HepG2 (cell line): ENCODE data around the gene CACNG7. TPM values are rescaled to one million over a fixed set of nuclear protein-coding genes. Genes with fewer than 3 reads are reported as not detected.

Experiments used
- ATAC-seq: fragments of 200-7000 bp; cut with Tn5 transposase; 3 replicates; pipeline ENCODE4 v1.9.1; 2020; ENCODE audit warnings: mild to moderate bottlenecking, moderate library complexity
- BruUV-seq: library from RNA; stranded (reverse); fragments of 400-500 nt; replicated peaks from 2 replicates; lab custom pipeline; 2021; lab: Mats Ljungman, UMichigan
- CTCF ChIA-PET: fragments of 300-600 bp; formaldehyde crosslinking; extraction: SDS; loops from one replicate; lab custom pipeline; 2021; ENCODE audit warnings: low total read pairs, inconsistent platforms, low intra/inter-chr PET ratio; lab: Yijun Ruan, JAX
- POLR2A ChIA-PET: fragments of 350-600 bp; sonication (Branson Sonifier 250); formaldehyde crosslinking; loops from one replicate; lab custom pipeline; 2020; ENCODE audit warnings: antibody characterized with exemption, inconsistent platforms; lab: Yijun Ruan, JAX
- DNase-seq: peaks from one replicate; pipeline ENCODE4 v3.0.0-alpha.2; 2015; ENCODE audit warnings: low spot score
- FAIRE-seq: peaks from 3 replicates; lab custom pipeline; 2011; peaks lifted over from hg19 to GRCh38; lab: Jason Lieb, UNC
- H2AFZ ChIP-seq: one replicate; pipeline ENCODE4 v1.6.1; 2011; ENCODE audit warnings: low read length, inconsistent platforms
- H3K27ac ChIP-seq: fragments of 300-600 bp; 3 replicates; pipeline ENCODE4 v1.8.0; 2011; ENCODE audit warnings: mixed run types, mild to moderate bottlenecking, mixed read lengths, low read length, inconsistent platforms; ENCODE audit not compliant: insufficient read depth; ENCODE audit errors: extremely low read length
- H3K27me3 ChIP-seq, 2 experiments: fragments of 200-600 bp in 1 of 2; 2 replicates in 1 of 2; 3 replicates in 1 of 2; pipeline versions ENCODE4 v1.6.0 to v1.8.0; 2011; ENCODE audit warnings: low read length in 2 of 2, mild to moderate bottlenecking in 2 of 2, moderate library complexity in 2 of 2, inconsistent platforms in 1 of 2; ENCODE audit not compliant: insufficient read depth in 2 of 2, control insufficient read depth in 1 of 2
- H3K36me3 ChIP-seq, 2 experiments: fragments of 200-600 bp in 1 of 2; replicated peaks in 1 of 2; 2 replicates in 1 of 2; 3 replicates in 1 of 2; pipeline versions ENCODE4 v1.5.1 to v1.8.0; 2011; ENCODE audit warnings: low read length in 2 of 2, inconsistent platforms in 1 of 2; ENCODE audit not compliant: insufficient read depth in 2 of 2, control insufficient read depth in 1 of 2
- H3K4me1 ChIP-seq: 2 replicates; pipeline ENCODE4 v1.5.1; 2012; ENCODE audit warnings: low read length, inconsistent platforms; ENCODE audit not compliant: insufficient read depth
- H3K4me2 ChIP-seq: 2 replicates; pipeline ENCODE4 v1.6.0; 2011; ENCODE audit warnings: low read depth, low read length, inconsistent platforms
- H3K4me3 ChIP-seq, 3 experiments: fragments of 200-600 bp in 1 of 3; sonication (generic), shearing (Covaris generic) in 1 of 3; replicated peaks in 1 of 3; 2 replicates each; pipeline ENCODE4 v1.5.1; 2011 to 2016; ENCODE audit warnings: low read length in 3 of 3, inconsistent platforms in 2 of 3, low read depth in 2 of 3, mild to moderate bottlenecking in 2 of 3, control low read depth in 1 of 3, mixed read lengths in 1 of 3; ENCODE audit not compliant: insufficient read depth in 1 of 3
- H3K79me2 ChIP-seq: one replicate; pipeline ENCODE4 v1.6.1; 2011; ENCODE audit warnings: low read length, inconsistent platforms; ENCODE audit not compliant: insufficient read depth
- H3K9ac ChIP-seq: 2 replicates; pipeline ENCODE4 v1.6.0; 2011; ENCODE audit warnings: mild to moderate bottlenecking, low read depth, low read length, inconsistent platforms; ENCODE audit not compliant: insufficient read depth
- H3K9me3 ChIP-seq: 2 replicates; pipeline ENCODE4 v1.5.1; 2012; ENCODE audit warnings: mild to moderate bottlenecking, low read length
- H4K20me1 ChIP-seq: 2 replicates; pipeline ENCODE4 v1.6.0; 2011; ENCODE audit warnings: inconsistent platforms, mild to moderate bottlenecking, low read length, moderate library complexity; ENCODE audit not compliant: insufficient read depth
- DZIP1 ChIP-seq: sonication (generic); formaldehyde crosslinking; IDR thresholded peaks from 2 replicates; pipeline ENCODE4 v1.5.0; 2020; ENCODE audit warnings: mild to moderate bottlenecking, missing genetic modification reagents
- HHEX ChIP-seq: IDR thresholded peaks from 2 replicates; pipeline ENCODE4 v1.6.1; 2016; ENCODE audit warnings: control low read depth
- MAF1 ChIP-seq: sonication (generic); formaldehyde crosslinking; IDR thresholded peaks from 2 replicates; pipeline ENCODE4 v1.5.0; 2020; ENCODE audit warnings: missing genetic modification reagents, borderline replicate concordance
- MYPOP ChIP-seq: sonication (generic); formaldehyde crosslinking; IDR thresholded peaks from 2 replicates; pipeline ENCODE4 v1.8.1; 2023; ENCODE audit warnings: mild to moderate bottlenecking, moderate library complexity, missing genetic modification reagents
- NR2F6 ChIP-seq, 2 experiments: IDR thresholded peaks; 2 replicates each; pipeline ENCODE4 v1.6.1; 2016; ENCODE audit warnings: antibody characterized with exemption in 1 of 2, mild to moderate bottlenecking in 1 of 2
- SP2 ChIP-seq: sonication (generic); formaldehyde crosslinking; IDR thresholded peaks from 2 replicates; pipeline ENCODE4 v1.5.1; 2020; ENCODE audit warnings: mild to moderate bottlenecking, missing genetic modification reagents
- TEF ChIP-seq: sonication (generic); formaldehyde crosslinking; IDR thresholded peaks from 2 replicates; pipeline ENCODE4 v1.5.0; 2020; ENCODE audit warnings: missing genetic modification reagents
- WIZ ChIP-seq: sonication (generic); formaldehyde crosslinking; IDR thresholded peaks from 2 replicates; pipeline ENCODE4 v1.5.1; 2020; ENCODE audit warnings: mild to moderate bottlenecking, missing genetic modification reagents
- ZNF431 ChIP-seq: sonication (generic); formaldehyde crosslinking; IDR thresholded peaks from 2 replicates; pipeline ENCODE4 v1.9.0; 2022; ENCODE audit warnings: missing genetic modification reagents, low read depth, mild to moderate bottlenecking, borderline replicate concordance
- ZNF552 ChIP-seq: sonication (generic); formaldehyde crosslinking; IDR thresholded peaks from 2 replicates; pipeline ENCODE4 v1.9.0; 2022; ENCODE audit warnings: missing genetic modification reagents, mild to moderate bottlenecking, borderline replicate concordance
- ZNF644 ChIP-seq: IDR thresholded peaks from 2 replicates; pipeline ENCODE4 v1.6.1; 2016; ENCODE audit warnings: low read depth
- ZNF746 ChIP-seq: sonication (generic); formaldehyde crosslinking; IDR thresholded peaks from 2 replicates; pipeline ENCODE4 v1.8.0; 2022; ENCODE audit warnings: mild to moderate bottlenecking, missing genetic modification reagents
- ZNF788 ChIP-seq: sonication (generic); formaldehyde crosslinking; IDR thresholded peaks from 2 replicates; pipeline ENCODE4 v1.5.0; 2020; ENCODE audit warnings: mild to moderate bottlenecking, missing genetic modification reagents, borderline replicate concordance
- ZSCAN9 ChIP-seq: IDR thresholded peaks from 2 replicates; pipeline ENCODE4 v1.6.1; 2016; ENCODE audit warnings: borderline replicate concordance
- WGBS: methylation state at CpG from one replicate; pipeline ENCODE4 v1.1.6; 2017; ENCODE audit warnings: low lambda C conversion rate; 5-methylcytosine and 5-hydroxymethylcytosine counted together
- in situ Hi-C: cut with HindIII; loops from 2 replicates; pipeline ENCODE4 v1.10.0; 2017; ENCODE audit warnings: low pct_unique_long_range_greater_than_20kb; ENCODE audit not compliant: extremely low pct_ligation_motif_present
- intact Hi-C: fragments of 100-400 bp; cut with micrococcal nuclease; formaldehyde crosslinking; loops from one replicate; pipeline ENCODE4 v1.10.0; 2022; ENCODE audit not compliant: unreplicated experiment
- polyA plus RNA-seq, 8 experiments: library from polyadenylated mRNA; depleted of rRNA in 3 of 8; stranded (reverse) in 7 of 8; unstranded in 1 of 8; fragments of >200 nt; fragmentation: Illumina TruSeq in 4 of 8; extraction: Trizol in 4 of 8; gene quantifications; 2 replicates each; pipeline versions ENCODE4 v1.2.1 to v1.2.3, GENCODE V29; 2011 to 2016; ENCODE audit warnings: low read depth in 4 of 8, missing spikeins in 1 of 8, mixed read lengths in 1 of 8; ENCODE audit not compliant: insufficient read depth in 1 of 8
- total RNA-seq, 5 experiments: library from RNA; depleted of rRNA; stranded (reverse); fragments of >200 nt; fragmentation: Illumina TruSeq; extraction: Trizol; gene quantifications; 2 replicates each; pipeline ENCODE4 v1.2.3, GENCODE V29; 2016; ENCODE audit warnings: low read depth in 1 of 5

Gene CACNG7
- total and polyA plus RNA-seq, 2 of the 13 experiments (the other 11 are each of a cell fraction or from before 2014, with no cell fraction given) = not detected

GRCh38 chr19:53951436-53951835 is 42.4 kb downstream of the CACNG7 start:
- Histone ChIP-seq H3K9ac (no peak overlapping the region), H3K4me2 (no peak overlapping the region), H3K27ac (no peak overlapping the region), H3K9me3 (no peaks in the 10 kb centered on the region), H3K4me3 (no peak overlapping the region), H4K20me1 (0 out of 2 replicates have a peak, but pooled peaks cover 2% of the 10 kb centered on the region), H3K27me3 (peaks cover 0 to 6% of the 10 kb centered on the region in 2 experiments; a peak in 1 of 5 replicates), H3K79me2 (no peaks in the 10 kb centered on the region), H3K36me3 (no peaks in the 10 kb centered on the region), H3K4me1 (no peaks in the 10 kb centered on the region), H2AFZ (no peak overlapping the region)
- no peak for DNase-seq
- ATAC-seq = no peak
- no TSS peak for BruUV-seq
- no peak for FAIRE-seq
- 20% methylated on average over 11 of the region's 11 CpGs for WGBS
- POLR2A ChIA-PET = no interaction called here
- intact Hi-C loops = no loop called here
- CTCF ChIA-PET = no interaction called here
- in situ Hi-C loops = no loop called here
- TF ChIP-seq ZNF788 (CRISPR knock-in tag) (no peak), SP2 (no peak), ZNF552 (CRISPR knock-in tag) (no peak)

- WGBS = 31% methylated on average over 9 of the region's 9 CpGs
- CTCF ChIA-PET = no interaction called here
Measured at GRCh38 chr19:53951947-53952346, 42.9 kb downstream of the CACNG7 start.

More at GRCh38 chr19:53951947-53952346, 42.9 kb downstream of the CACNG7 start:
- intact Hi-C loops (no loop called here), in situ Hi-C loops (no loop called here)
- Histone ChIP-seq H3K4me3 (no peak overlapping the region), H4K20me1 (0 out of 2 replicates have a peak, but pooled peaks cover 2% of the 10 kb centered on the region), H3K4me1 (no peaks in the 10 kb centered on the region), H3K9me3 (no peaks in the 10 kb centered on the region), H3K79me2 (no peaks in the 10 kb centered on the region), H3K36me3 (no peaks in the 10 kb centered on the region), H3K4me2 (no peak overlapping the region), H3K27me3 (peaks cover 0 to 6% of the 10 kb centered on the region in 2 experiments; a peak in 1 of 5 replicates), H2AFZ (no peak overlapping the region), H3K27ac (no peak overlapping the region), H3K9ac (no peak overlapping the region)
- no peak for FAIRE-seq
- TF ChIP-seq HHEX (CRISPR knock-in tag) = no peak
- TF ChIP-seq ZSCAN9 (CRISPR knock-in tag) = no peak
- TF ChIP-seq ZNF644 (CRISPR knock-in tag) = no peak
- no peak for TF ChIP-seq MYPOP (CRISPR knock-in tag)
- no peak for TF ChIP-seq ZNF431 (CRISPR knock-in tag)
- no peak for TF ChIP-seq ZNF746 (CRISPR knock-in tag)
- TF ChIP-seq TEF (CRISPR knock-in tag) = no peak
- TF ChIP-seq WIZ (CRISPR knock-in tag) = no peak
- TF ChIP-seq NR2F6 (IDR thresholded peaks at IDR 0.05) = no peak
- no peak for TF ChIP-seq NR2F6 (CRISPR knock-in tag; IDR thresholded peaks at IDR 0.05)
- no peak for TF ChIP-seq DZIP1 (CRISPR knock-in tag)
- no peak for TF ChIP-seq MAF1
- POLR2A ChIA-PET = no interaction called here
- BruUV-seq = no TSS peak
- no peak for DNase-seq
- ATAC-seq = no peak
